NCI-H1105 (cell line): Measurements from ENCODE around the gene DPYD.

ENCODE experiments used
- DNase-seq: peaks from one replicate; lab custom pipeline; 2025; lab: John Stamatoyannopoulos, UW

The DPYD gene

DNA sequence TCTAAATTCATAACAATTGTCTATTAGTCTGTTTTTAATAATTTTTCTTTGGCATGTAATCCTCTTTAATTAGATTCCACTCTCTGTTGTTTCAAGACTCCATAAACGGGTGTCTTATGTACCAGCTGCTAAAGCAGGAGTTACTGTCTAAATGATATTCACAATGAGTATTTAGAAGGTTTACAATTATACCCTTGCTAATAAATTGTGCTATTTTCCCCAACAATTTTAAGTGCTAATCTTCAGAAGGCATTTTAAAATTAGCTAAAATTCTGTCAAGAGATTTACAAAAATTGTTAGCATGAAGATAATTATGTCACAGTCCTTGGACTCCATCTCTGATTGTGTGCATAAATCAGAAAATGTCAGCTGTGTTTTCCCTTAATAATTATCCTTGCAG lies 83.7 kb downstream of the DPYD start:
- peak; percentile 23 for DNase-seq

DNA sequence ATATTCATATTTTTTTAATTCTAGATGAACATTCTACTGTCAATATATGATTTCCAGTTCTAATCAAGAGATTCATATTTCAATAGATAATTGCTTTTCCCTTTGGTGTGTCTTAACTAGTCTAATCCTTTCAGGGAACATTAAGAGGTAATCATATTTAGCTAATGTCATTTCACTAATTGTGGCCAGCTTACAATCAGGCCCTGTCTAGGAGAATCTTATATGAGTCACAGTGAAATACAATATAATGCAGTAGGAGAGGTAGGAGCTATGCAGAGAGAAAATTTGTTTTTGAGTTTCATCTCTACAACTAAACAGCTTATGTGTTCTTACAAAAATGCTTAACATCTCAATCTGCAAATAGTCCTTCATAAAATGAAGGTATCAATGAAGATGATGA lies 85.9 kb downstream of the DPYD start:
- no peak for DNase-seq

DNA sequence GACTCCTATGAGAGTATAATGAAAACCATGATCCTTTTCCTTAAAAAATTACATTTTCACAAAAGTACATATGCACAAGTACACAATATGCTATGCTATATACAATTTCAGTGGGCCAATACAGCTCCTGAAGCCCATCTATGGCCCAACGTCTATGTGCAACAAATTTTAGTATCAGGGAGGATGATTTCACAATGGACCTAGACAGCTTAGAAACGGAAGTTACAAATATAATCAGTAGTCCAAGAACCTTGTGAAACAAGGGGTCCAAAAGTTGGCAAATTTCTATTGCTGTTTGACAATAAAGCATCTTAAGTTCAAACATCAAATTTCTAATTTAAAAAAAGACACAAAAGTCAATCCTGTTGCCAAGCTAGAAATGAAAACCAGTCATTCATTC lies 87.0 kb downstream of the DPYD start:
- DNase-seq: no peak

DNA sequence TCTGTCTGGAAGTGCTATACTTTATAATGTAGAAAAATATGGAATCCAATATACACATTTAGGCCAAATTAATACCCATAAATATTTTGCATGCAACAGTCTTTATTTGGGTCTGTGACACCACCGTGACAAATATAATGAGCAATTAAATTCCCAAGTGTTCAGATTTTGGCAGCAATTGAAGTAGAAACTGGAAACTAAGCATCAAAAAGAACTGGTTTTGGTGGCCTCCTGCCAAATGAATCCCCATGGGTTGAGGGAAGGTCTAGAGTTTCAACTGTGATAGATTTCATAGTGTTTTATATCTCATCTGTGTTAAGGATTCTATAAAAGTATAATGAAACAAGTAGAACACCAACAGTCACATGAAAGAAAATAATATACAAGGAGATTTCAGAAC lies 88.4 kb downstream of the DPYD start:
- DNase-seq: peak; percentile 96

DNA sequence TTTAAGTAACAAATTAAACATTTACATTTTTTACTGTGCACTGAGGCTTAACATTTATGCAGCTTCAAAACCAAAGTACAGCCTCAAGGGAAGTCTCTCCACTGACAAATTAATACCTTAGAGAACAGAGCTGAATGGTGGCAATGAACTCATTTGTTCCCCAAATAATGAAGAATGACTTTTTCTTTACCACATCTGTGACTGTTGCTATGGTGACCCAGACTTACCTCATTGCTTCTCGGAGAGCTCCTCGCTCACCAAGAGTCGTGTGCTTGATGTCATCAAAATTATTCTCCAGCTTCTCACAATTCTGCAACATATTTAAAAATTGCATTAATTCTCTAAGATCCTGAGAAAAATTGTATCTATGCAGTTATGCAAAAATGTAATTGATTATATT lies 92.9 kb downstream of the DPYD start:
- no peak for DNase-seq

DNA sequence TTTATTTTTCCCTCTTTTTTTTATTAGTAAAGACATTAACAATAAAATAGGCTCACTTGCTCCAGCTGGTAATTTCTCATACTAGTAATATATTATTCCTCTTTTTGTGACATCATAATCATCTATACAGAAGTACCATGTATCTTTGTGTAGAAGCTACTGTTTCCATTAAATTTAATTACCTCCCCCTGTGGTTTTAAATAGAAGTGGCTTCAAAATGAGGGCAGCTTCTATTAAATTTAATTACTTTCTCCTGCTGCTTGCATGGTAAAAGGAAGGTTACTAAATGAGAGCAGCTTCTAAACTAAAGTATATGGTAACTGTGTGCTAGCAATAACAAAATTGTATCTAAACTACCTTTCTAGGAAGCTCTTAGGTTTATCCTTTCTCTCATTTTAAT lies 94.0 kb downstream of the DPYD start:
- peak; percentile 90 for DNase-seq

DNA sequence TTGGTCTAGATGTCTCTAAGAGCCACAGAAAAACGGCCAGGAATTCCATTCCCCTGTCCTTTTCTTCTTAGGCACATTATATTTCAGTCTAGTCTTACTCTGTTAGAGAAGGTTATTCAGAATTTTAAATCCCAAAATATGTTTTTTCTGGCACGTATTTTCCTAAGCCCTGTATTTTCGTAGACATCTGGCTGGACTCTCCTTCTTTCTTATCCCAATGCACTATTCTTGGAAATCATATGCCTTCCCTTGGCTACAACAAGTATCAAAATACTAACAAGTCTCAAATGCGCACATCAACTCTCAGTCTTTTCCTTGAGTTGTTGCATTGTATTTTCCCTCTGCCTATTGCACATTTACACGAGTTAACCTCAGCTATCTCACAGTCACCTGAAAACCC lies 96.2 kb downstream of the DPYD start:
- DNase-seq: no peak

DNA sequence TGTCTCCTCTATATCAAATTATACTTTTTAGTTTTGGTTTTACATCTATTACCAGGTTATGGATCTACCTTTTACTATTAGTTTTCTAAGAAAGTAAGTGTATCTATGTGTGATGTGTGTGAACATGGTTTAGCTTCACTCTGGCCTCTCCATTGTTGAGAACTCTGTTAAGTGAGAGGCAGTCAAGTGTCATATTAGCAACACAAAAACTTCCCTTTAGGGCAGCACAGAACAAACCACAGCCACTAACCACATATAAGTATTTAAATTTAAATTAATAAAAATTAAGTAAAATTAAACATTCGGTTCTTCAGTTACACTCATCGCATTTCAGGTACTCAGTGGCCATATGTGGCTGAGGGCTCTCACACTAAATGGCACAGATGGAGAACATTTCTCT lies 96.6 kb downstream of the DPYD start:
- DNase-seq: no peak

DNA sequence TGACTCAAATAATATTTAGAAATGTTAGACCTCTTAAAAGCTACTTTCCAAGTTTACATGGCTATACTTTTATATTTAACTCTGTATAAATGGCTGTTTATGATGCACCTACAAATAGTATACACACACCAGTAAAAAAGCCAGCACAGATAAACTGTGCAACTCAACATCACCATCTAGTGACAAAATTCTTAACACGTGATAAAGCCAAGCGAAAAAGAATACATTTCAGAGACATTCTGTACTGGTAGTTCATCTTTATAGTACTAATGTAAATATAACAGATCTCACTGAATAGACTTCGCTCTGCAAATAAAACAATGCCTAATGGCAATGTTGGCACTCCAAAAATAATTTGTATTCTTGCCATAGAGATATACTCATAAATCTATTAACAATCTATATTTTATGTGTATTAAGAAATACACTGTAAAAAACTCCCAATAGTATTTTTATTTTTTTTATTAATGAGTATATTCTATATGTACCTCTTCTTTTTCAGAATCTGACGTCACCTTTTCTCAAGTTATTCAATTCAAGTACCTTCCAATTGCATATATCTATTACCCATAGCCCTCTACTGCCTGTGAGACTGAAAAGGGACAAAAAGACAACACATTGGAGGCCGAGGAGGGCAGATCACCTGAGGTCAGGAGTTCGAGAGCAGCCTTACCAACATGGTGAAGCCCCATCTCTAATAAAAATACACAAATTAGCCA lies 100.2 kb downstream of the DPYD start:
- DNase-seq: no peak

DNA sequence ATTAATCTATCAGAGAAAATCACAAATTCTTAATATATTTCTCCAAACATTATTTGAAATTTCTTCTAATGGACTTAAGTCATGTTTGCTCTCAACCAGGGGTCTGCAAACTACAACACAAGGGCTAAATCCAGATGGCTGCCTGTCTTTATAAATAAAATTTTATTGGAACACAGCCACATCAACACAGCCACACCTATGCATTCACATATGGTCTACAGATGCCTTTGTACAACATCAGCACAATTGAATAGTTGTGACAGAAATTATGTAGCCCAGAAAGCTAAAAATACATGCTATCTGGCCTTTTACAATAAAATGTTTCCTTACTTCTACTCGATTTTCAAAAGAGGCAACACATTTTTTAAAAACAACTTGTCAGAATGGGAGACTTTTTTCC lies 103.9 kb downstream of the DPYD start:
- DNase-seq: no peak

DNA sequence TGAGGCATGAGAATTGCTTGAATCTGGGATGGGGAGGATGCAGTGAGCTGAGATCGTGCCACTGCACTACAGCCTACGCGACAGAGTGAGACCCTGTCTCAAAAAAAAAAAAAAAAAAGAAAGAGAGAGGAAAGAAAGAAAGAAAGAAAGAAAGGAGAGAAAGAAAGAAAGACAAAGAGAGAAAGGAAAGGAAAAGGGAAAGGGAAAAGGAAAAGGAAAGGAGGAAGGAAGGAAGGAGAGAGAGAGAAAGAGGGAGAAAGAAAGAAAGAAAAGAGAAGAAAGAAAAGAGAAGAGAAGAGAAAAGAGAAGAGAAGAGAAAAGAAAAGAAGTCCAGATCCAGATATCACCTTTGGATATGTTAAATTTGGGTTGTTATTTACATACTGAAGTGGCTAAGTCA lies 106.0 kb downstream of the DPYD start:
- DNase-seq: no peak

DNA sequence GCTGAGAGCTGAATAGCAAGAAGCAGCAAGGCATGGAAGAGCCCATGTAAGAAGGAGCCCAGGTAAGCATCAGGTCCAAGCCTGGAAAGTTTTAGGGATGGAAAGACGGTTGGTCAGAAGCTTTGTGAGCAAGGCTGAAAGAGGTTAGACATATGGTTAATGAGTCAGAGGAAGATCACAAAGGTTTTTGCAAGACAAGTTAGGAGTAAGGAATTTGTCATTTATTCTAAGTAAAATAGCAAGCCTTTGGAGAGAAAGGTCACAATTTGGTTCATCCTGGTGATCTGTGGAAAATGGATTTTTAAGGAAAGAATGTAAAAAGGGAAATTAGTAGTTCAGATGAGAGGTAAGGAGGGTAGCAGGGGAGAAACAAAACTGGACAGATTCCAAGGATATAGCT lies 106.7 kb downstream of the DPYD start:
- DNase-seq: no peak

DNA sequence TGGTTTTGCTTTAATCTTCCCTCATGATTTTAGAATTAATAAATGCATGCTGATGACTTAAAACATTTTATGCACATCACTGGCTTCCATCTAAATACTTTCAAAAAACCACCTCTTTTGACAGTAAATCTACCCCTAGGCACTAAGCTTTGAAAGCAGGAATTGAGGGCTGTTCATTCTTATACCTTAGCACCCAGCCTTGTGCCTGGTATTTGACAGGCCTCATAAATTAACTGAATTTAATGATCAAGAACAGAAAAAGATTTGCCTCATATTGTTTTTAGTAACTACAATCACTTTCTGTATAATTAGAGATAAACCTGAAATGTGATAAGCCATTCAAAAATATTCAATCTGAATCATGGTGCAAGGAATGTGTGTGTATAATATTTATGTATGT lies 108.8 kb downstream of the DPYD start:
- DNase-seq: no peak

DNA sequence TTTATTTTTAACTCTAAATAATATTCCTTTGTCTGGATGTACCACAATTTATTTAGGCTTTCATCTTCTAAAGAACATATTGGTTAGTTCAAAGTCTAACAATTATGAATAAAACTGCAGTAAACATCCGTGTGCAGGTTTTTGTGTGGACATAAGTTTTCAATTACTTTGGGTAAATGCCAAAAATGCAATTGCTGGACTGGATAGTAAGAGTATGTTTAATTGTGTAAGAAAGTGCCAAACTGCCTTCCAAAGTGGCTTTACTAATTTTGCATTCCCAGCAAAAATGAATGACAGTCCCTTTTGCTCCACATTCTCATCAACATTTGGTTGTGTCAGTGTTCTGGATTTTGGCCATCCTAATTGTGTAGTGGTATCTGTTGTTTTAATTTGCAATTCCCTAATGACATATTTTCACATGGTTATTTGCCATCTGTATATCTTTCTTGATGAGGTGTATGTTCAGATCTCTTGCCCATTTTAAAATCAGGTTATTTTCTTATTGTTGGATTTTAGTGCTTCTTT lies 113.8 kb downstream of the DPYD start:
- DNase-seq: peak; percentile 14

DNA sequence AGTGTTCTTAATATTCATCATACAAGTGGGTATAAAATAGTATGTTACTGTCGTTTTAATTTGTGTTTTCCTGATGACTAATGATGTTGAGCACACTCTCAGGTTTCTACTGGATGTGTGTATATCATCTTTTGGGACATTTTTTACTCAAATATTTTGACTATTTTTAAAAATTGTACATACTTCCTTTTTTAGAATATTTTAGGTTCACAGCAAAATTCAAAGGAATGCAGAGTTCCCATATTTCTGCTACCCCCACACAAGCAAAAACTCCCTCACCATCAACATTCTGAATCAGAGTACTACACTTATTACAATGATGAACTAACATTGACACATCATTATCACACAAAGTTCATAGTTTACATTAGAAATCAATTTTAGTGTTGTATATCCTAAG lies 114.5 kb downstream of the DPYD start:
- DNase-seq: no peak

DNA sequence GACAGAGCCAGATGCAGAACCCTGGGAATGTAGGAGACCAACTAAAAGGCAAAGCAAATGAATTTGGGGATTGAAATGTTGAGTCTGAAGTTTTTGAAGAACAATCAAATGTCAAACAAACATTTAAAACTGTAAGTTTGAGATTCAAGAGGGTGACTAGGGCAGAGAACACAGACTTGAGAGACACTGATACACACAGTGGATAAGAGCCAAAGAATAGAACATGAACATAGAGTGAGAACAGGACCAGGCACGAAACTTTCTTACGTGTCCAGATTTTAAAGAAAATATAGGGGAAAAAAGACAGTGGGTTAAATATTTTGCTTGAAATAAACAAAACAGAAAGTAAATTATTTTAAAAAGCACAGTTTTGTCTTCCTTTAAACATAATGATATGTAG lies 115.7 kb downstream of the DPYD start:
- DNase-seq: no peak

DNA sequence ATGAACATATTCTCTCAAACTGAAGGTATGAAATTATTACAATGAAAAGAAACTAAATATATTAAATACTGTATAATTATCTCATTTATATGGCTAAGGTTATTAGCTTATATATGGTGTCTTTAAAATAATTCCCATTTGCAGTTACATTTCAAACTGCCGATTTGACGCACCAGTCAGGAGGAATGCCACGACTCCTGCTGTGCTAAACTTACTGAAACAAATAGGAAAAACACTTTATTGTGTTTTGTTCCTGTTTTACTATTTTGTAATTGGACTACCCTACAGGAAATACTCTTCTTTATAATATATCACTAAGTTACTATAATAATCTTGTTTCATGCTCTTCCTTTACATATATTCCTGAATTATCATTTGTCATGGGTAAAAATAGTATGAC lies 117.8 kb downstream of the DPYD start:
- no peak for DNase-seq

DNA sequence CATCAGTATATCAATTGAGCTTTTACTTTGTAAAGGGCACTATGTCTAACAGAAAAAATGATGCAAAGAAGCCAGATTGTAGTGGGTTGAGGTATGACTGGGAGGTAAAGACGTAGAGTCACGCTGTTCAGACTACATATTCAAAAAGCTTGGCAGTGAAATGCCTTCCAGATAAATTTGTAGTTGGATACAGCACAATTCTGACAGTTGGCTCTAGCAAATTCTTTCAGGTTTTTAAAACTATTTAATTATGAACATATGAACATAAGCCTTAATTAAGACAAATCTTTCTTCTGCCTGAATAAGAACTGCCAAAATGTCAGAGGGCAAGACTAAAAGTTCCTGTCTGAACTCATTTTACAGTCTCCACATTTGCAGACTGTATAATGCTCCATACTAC lies 118.8 kb downstream of the DPYD start:
- no peak for DNase-seq

DNA sequence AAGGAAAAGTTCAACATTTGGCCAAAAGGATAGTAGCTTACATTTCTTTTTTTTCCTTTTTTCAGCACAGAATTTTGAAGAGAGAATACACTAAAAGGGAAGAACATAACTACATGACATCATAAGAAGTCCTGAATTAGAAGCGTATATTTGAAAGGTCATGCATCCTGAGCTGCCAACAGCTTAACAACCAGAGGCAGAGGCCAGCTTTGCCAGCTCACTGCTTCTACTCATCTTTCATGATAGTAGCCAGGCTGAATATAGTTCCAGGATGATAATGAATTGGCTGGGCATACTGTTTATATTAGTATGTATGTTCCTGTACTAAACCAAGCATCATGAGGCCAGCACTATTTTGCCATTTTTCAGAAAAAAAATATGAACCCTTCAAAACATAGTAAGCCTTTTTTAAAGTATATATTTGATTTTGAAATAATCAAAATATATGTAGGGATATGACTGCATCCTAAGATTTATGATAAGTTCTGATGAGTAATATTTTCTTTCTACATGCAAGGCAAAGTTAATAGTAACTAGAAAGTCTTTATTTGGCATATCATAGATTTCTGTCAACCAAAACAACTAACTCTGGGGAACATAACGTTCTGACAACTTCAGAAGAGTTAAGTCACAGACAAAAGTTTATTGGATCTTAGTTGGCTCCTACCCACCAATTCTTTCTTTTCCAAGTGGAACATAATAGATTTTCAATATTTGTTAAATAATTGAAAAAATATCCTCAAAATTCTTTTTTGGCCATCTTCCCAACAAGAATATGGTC lies 123.2 kb downstream of the DPYD start:
- no peak for DNase-seq

DNA sequence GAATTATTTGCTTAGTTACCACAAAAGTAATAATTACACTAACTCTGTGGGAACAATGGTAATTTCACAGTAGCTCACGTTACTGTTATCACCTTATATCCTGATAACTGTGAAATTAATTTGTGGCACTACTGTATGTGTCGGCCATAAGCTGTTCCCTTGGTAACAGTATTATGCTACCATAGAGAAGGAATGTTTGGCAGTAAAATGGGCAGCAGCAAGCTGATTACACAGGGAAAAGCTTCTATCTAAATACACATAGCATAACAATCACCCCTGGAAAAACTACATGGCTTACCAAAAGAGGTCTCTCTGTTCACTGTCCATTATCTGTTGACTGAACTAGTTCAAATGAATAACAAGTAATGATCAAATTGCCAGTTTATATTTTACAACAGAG lies 124.1 kb downstream of the DPYD start:
- peak; percentile 26 for DNase-seq

DNA sequence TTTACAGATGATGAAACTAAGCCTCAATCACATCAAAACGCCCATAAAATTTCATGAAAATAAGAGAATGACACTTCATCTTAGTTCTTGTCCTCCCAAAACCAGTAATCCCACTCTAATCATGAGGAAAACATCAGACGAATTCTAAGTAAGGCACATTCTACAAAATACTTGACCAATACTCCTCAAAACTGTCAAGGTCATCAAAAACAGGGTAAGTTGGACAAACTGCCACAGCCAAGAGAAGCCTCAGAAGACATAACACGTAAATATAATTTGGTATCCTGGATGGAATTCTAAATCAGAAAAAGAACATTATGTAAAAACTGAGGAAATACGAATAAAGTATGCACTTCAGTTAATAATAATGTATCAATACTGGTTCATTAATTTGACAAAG lies 128.2 kb downstream of the DPYD start:
- no peak for DNase-seq

DNA sequence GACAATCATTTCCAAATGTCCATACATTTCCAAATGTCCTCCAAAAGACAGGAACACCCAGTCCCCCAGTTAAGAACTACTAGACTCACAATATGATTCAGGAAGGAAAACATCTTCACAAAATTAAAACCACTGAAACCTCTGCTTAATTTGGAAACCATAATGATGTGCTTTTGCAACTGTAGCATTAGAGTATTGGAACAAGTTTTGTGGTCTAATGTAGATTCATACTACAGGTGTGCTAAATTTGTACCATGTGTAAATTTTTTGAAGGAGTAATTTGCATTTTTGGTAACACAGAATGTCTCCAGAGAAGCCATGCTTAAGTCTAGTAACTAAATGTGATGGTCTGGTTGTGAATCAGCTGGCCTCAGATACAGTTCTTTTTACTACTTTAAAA lies 129.6 kb downstream of the DPYD start:
- DNase-seq: no peak

DNA sequence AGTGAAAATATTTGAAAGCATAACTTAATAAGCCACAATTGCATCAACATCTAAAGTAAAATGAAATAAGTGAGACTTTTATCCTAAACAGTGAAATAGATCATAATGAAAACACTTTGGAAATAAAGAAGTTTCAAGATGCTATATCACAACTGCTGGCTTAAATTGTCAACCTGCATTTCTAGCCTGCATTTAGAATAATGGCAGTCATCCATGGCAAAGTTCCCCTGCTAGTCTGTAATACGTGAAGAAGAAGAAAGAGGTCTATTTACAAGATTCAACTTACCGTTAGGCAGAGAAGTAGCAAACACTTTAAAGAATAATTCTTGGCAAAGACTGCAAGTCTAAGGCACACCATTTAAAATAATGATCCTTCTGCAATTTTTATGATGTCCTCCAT lies 133.6 kb downstream of the DPYD start:
- no peak for DNase-seq

DNA sequence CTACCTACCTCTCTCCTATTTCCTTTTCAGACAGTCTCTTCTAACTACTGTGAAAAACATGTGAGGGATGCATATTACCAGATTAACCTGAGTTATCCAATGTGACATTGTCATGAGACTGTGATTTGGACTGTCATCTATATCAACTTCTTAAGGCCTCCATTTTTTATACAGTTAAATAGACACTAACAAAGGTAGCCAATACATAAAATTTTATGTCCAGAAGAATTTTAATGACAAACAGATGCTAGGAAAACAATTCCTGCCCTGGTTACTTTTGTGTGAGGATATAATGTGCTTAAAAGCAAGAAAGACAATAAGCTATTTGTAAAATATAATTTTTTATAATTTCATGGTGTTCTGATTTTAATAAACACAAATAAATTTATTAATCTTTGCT lies 136.2 kb downstream of the DPYD start:
- no peak for DNase-seq
